Mammary epithelial cell (primary cell): ENCODE results near the gene TMEM163.

Source experiments
- EZH2 ChIP-seq: IDR thresholded peaks from 2 replicates; pipeline ENCODE4 v1.6.1; 2012; ENCODE audit warnings: low read length, inconsistent platforms, borderline replicate concordance
- TF ChIP-seq, protein P1 (sequence below), 2 donors: IDR thresholded peaks in 1 of 2; conservative IDR thresholded peaks in 1 of 2; 2 replicates each; pipeline ENCODE4 v1.5.1; 2011 to 2012; ENCODE audit warnings: inconsistent platforms in 2 of 2, low read length in 2 of 2, mild to moderate bottlenecking in 2 of 2, control low read depth in 1 of 2, low read depth in 1 of 2; ENCODE audit not compliant: insufficient read depth in 1 of 2; ENCODE audit errors: extremely low read depth in 1 of 2

DNA sequence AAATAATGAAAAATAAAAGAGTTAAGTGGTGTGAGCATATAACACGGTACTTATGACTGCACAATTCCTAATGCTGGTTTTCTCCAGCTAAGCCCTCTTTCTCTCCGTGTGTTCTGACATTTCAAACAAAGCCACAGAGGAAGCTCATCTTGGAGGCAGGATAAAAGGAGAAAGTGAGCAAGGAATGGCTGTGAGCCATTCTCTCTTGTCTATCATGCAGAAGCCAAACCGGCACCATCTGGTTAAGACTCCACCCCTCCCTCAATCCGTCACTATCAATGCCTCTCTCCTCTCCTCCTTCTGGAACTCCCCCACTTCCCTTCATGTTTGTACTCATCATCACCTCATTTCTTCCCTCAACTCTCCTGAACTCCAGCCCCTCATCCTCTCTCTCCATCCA lies 210.4 kb downstream of the TMEM163 start:
- TF ChIP-seq, protein P1, sequence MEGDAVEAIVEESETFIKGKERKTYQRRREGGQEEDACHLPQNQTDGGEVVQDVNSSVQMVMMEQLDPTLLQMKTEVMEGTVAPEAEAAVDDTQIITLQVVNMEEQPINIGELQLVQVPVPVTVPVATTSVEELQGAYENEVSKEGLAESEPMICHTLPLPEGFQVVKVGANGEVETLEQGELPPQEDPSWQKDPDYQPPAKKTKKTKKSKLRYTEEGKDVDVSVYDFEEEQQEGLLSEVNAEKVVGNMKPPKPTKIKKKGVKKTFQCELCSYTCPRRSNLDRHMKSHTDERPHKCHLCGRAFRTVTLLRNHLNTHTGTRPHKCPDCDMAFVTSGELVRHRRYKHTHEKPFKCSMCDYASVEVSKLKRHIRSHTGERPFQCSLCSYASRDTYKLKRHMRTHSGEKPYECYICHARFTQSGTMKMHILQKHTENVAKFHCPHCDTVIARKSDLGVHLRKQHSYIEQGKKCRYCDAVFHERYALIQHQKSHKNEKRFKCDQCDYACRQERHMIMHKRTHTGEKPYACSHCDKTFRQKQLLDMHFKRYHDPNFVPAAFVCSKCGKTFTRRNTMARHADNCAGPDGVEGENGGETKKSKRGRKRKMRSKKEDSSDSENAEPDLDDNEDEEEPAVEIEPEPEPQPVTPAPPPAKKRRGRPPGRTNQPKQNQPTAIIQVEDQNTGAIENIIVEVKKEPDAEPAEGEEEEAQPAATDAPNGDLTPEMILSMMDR (conservative IDR thresholded peaks at IDR 0.05 in 1 of 2, IDR thresholded peaks at IDR 0.05 in 1 of 2; ENCODE audit: extremely low read depth in 1 of 2, insufficient read depth in 1 of 2, low read depth in 1 of 2, low read length in 2 of 2), result no peak
- no peak for TF ChIP-seq EZH2
